CD4-positive, alpha-beta T cell treated with Interleukin-4 for 1 hour (primary cell): ENCODE data around the gene PDE6A.

ENCODE experiments used
- DNase-seq, 2 donors: peaks; one replicate each; pipeline ENCODE4 v3.0.0-alpha.2; 2020 to 2022

Gene PDE6A

DNA sequence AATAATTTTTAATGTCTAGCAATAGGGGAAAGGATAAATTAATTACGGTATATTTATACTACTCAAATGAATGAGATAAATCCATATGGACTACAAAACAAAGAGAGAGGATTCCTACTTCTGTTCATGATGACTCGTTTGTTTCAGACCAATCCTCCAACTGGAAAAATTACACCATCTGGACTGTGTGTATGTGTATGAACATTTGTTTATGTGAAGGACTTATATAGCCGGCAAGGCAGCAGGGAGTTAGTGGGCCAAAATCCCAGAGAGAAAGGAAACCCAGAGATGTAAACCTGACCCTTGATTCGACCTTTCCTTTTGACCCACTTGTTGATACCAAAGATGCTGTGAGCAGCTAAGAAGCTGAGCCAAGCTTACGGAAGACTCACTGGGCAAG lies 20.1 kb downstream of the PDE6A start:
- no peak for DNase-seq

DNA sequence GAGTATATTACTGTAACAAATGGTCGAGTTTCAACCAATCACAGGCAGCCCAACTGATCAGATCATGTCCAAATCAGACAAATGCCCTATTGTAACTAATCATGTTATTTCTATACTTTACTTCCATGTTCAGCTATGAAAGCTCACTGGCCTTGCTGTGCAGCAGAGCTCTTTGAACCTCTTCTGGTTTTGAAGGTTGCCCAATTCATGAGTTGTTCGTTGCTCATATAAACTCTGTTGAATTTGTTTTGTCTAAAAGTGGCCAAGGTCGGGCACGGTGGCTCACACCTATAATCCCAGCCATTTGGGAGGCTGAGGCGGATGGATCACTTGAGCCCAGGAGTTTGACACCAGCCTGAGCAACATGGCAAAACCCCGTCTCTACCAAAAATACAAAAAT lies 21.6 kb downstream of the PDE6A start:
- DNase-seq: no peak

DNA sequence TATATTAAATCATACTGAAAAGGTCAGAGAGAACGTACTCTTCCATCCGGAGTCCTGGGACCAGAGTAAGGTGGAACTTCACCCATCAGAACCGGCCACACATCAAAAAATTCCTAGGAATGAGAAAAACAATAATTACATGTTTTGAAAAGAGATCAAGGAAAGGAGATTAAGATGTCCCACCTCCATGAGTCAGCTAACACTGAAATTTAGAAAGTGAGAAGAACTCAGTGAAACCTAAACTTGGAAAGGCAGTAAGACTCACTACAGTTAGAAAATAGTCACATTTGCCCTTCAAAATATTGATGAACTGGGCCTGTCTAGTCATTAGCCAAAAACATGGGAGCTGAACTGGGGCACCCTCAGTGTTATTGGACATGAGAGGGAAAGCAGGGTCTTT lies 23.0 kb downstream of the PDE6A start:
- no peak for DNase-seq

DNA sequence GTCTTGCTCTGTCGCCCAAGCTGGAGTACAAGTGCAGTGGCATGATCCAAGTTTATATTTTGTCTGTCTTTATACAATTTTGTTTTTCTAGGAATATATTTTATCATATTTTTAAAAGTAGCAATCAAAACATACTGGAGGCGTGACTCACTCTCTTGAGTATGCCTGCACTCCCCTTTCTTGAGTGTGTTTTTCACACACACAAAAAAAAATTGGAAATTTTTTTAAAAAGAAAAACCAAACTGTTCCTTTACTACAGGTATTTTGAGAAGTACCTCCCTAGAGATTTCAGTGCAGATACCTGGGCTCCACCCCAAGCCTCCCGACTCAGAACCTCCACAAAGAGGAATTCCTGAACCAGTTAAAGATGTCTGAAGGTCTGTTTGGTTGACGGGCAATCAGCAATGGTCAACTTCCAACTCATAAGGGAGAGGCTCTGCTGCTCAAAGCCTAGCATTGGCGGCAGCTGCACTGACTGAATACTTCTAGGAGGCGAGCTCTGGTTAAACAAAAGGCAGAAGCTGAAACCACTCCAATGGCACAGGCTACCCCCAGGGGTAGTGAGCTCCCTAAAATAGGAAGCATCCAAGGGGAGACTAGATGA lies 27.4 kb downstream of the PDE6A start:
- no peak for DNase-seq

DNA sequence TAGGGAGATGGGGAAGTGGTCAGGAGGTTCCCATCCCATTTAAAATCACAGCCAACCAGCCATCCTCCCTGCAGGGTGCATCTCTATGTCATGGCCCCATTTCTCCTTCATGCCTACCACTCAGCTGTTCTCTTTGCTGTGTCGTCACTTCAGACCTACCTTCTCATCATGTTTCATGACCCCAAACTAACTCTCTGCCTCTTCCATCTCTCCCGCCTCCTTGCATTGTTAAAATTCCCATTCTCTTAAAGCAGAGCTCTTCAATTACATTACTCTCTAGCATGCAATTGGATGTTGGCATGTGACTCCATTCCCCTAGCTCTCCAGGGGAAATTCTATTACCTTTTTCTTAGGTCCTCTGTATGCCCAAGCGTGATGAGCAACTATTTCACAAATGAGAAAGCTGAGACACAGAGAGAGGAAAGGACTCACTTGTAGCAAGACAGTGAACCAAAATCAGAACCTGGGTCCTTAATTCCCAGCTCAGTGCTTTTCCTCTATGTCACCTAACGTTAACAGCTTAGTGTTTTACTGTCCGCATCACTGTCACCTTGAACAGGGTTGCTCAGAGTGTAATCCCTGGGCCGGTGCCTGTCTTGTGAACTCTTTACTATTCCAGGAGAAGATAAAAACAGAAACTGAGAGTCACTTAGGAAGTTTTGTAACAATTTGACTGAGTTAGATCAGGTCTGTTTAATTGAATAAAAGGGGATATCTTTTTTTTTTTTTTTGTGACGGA lies 28.1 kb downstream of the PDE6A start:
- DNase-seq: no peak

DNA sequence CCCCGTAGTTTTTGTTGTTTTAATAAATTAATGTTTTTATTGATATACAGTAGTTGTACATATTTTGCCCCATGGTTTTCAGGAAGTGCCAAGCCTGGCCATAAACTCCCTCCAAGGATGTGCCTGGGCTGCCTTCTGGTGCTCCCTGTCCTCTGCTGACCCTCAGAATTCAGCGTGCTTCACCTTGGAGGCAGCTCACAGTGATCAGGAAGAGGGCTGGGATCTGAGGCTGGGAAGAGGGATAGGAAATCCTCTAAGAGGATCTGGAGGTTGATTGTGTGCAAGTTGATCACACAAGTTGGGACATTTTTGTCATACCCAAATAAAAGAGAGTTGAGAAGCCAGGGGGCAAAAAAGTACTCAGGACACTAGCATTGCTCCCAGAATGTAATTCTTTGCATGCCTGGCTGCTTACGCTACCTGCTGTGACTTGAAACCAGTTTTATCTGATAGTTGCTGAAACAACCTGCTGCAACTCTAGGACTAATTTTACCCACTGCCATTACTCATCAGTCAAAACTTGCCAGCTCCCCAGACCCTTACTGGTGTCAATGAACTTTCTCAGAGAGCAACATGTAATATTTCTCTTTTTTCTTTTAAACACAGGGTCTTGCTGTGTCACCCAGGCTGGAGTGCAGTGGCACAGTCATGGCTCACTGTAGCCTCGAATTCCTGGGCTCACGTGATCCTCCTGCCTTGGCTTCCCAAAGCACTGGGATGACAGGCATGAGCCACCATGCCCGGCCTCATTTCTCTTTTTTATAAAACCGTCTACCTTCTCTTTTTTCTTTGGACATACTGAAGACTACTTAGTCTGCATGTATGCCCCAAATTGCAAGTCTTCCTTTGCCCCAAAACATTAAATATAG lies 29.0 kb downstream of the PDE6A start:
- no peak for DNase-seq

DNA sequence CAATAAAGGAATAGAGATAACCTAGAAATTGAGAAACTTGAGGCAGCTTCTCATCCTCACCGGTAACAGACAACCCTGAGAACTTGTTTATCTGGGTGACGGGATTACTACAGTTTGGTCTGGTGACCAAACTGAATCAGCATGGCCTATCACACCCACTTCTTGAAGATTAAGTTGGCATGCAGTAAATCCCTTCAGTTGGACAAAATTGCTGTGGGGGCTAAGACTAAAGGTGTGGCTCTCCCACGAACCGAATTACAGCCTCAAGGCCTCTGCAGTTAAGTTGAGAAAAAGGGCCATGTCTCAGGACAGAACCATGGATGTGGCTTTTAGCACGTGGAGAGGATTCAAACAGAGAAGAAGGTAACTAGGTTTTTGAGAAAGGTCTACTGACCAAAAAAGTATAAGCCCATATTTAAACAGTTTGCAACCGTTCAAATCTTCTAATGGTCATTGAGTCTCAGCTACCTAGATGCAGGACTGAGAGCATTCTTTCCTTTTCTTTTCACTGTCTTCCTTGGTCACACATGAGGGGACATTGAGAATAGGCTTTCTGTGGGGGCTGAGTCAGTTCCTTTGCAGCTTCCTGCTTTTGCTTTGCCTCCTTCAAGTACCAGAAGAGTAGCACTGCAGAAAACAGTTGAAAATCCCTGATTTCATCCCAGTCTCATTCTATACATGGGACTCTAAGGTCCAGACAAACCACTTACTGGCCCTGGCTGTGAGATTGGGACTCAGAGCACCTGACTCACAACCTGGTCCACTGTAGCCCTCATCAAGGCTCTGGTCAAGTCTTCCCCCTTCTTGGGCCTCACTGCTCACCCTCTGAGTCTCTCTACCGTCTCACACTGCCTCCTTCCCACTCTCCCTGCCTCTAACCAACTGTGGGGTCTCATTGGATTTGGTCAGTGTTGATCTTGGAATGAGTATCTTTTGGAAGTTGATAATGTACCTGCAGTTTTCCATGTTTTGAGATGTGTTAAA lies 30.9 kb downstream of the PDE6A start:
- no peak for DNase-seq

DNA sequence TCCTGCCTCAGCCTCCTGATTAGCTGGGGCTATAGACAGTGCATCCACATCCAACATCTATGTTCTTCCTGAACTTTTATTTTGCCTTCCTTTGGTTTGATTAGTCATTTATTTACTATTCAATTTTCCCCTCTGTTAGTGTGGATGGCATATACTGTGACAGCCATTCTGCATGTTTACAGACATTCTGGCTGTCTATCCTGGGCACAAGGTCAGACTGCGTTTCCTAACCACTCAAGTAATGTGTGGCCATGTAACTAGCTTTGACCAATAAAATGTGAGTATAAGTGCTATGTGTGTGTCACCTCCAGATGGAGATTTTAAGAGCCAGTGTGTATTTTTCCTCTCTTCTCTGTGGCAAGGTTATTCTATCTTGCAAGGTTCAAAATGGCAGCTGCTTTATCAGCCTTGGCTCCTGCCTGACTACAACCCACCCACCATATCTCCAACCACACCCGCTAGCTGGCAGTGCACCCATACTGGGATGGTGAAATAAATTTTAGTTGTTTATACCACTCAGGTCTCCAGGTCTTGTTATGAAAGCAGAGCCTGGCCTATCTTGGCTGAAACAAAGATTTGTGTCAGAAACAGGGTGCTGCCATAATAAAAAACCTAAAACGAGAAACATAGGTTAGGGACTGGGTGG lies 32.2 kb downstream of the PDE6A start:
- DNase-seq: no peak

DNA sequence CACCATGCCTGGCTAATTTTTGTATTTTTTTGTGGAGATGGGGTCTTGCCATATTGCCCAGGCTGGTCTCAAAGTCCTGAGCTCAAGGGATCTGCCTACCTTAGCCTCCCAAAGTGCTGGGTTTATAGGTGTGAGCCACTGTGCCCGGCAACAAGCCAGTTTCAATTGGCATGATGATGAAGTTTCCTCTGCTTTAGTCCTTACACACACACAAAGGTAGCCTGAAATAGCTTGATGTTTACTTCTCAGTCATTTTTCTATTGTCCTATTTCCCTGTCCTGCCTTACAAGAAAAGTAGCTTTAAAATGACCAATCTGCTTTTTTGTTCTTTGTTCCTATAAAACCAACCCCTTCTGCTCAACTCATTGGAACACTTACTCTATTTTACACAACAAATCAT lies 33.6 kb downstream of the PDE6A start:
- DNase-seq: no peak

DNA sequence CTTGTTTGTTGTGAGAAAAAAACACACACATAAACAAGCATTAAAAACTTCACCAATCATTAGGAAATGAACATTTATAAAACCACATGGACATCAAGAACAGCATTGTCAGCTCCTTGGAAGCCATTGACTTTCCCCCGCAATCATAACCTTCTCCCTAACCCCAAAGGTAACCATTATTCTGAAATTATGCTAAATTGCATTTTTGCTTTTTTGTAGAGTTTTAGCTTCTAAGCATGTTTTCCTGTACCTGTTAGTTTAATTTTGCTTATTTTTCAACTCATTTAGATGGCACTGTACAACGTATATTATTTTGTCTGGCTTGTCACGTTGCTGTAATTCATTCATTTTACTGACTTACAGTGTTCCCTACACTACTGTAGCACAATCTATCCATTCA lies 36.8 kb downstream of the PDE6A start:
- DNase-seq: no peak

DNA sequence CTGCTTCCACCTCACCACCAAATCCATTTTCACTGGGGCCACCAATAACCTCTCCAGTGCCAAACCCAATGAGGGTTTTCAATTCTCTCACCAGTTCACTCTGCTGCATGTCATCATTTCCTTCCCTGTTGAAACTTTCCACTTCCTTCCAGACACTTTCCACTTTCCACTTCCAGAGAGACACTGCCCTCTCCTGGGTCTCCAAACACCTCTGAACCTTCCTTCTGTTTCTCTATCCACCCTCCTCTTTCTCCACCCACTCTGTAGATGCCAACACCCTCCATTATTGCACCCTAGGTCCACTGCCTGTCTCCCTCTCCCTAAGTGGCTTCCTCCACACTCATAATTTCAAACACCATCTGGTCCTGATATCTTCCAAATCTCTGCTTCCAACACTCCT lies 39.6 kb downstream of the PDE6A start:
- no peak for DNase-seq

DNA sequence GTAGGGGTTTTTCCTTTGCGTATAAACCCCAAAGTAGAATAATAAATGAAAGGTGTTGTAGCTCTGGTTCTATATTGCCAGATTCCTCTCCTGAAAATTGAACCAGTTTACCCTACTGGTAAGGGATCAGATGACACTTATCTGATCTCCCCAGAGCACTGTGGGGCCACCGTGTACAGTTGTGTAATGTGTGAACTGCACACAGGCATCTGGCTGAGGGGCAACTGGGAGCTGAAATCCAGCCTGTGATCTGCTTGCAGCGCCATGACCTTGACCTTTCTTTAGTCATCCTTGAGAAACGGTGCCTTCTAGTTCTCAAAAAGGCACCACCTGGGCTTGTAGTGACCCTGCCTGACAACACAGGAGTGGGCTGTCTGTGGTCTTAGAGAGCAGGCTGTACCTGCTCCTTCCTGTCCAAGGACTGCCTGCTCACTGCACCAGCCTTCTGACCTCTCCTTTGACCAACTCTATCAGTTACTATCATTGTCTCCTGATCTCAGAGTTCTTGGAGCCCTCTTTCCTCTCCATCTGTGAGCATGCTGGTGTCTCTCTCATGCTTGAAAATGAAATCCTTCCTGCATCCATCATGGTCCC lies 40.2 kb downstream of the PDE6A start:
- DNase-seq: no peak

DNA sequence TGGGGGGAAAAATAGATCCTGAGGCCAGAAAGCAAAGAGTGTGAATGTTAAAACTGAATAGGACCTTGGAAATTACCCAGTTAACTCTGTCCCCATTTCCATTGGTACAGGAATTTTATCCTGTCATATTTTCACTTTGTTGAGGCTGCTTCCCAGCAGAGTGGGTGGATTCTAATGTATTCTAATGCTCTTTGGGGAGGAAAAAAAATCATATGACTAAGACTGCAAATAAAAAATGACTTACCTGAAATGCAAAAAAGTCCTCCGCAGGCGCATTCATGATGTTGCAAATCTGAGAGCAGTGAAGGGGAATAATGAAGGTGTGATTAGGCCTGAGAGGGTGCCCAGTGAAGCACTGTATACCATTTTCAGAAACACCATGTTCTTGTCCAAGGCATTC lies 41.2 kb downstream of the PDE6A start:
- no peak for DNase-seq

DNA sequence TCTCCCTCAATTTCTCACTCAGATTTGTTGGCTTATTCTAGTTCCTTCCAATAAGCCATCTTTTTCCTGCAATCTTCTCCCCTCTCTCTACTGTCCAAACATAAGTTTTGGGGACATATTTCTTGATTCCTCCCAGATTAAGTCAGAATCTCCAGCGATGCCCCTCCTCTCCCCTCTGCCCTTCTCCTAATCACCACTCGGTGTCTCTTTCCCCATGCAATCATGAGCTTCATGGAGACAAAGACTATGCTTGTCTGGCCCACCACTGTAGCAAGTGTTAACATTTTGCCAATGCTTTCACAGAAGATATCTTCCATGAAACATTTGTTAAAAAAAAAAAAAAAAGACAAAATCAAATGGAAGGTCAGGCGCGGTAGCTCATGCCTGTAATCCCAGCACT lies 42.4 kb downstream of the PDE6A start:
- DNase-seq: no peak

DNA sequence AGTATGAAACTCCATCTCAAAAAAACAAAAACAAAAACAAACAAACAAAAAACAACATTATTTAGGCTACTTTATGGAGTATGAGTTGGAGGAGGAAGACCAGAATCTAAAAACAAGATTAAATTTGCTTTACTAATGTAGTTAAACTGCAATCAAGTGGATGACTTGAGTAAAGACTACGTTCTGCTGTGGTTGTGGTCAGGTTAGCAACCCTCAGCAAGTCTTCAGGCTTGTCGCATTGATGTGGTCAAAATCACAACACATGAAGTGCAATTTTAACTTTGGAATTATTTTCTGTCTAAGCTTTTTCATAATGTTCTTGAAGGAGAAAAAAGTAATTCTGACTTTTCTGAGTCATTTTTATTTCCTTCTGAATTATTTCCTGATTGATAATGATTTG lies 43.1 kb downstream of the PDE6A start:
- DNase-seq: no peak

DNA sequence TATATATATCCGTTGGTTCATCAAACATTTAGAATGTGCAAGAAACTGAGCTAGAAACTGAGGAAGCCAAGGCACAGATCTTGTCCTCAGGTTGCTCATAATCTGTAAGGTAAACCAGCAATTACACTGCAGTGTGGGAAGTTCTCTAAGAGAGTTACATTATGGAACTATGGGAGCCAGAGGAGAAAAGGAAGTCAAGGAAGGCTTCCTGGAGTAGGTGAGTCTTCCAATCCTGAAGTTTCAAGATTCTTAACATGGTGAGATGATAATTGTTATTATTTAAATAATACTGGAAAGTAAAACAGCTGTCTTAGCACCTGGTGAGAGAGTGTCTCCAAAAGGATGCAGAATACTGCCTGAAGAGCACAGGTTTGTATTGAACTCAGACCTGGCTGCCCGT lies 44.2 kb downstream of the PDE6A start:
- DNase-seq: no peak

DNA sequence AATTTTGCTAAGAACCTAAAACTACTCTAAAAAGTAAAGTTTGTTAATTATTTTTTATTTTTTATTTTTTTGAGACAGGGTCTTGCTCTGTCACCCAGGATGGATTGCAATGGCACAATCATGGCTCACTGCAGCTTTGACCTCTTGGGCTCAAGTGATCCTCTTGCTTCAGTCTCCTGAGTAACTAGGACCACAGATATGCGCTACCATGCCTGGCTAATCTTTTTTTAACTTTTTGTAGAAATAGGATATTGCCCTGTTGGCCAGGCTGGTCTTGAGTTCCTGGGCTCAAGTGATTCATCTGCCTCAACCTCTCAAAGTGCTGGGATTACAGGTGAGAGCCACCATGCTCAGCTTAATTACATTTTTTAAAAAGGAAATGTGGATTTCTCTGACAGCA lies 45.8 kb downstream of the PDE6A start:
- DNase-seq: no peak

DNA sequence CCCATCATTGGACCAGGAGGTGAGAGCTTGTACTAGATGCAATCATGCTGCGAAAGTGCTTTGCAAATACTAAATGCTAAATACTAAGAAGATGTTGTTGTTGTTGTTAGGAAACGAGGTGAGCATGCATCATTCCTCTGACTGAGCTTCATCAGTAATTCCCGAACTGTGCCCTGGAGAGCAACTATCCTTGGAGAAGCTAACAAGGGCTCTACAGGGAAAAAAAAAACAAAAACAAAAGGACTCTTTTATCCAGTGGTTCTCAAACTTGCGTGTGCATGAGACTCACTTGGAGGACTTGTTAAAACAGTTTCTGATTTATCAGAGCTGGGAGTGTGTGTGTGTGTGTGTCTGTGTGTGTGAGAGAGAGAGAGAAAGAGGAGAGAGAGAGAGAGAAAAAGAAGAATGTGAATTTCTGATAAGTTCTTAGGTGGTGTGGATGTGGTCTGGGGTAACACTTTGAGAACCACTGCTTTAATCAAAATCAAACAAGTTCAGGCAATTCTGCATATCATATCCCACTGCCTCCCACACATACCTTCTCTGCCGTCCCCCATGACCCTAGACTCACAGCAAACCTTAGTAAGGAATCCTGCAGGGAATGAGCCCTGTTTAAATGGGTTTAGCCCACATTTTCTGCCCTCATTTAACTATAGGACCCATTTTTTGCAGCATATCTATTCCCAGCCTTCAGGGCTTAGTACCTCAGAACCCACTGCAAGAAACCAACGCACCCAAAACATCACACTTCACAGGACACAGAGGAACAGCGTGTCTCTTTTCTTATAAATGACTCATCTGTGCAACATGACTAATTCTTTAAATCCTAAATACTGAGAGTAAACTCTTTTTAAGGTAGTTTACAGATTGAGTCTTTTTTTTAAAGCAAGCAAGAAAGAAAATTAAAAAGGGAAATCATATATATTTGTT lies 48.9 kb downstream of the PDE6A start:
- DNase-seq: no peak

DNA sequence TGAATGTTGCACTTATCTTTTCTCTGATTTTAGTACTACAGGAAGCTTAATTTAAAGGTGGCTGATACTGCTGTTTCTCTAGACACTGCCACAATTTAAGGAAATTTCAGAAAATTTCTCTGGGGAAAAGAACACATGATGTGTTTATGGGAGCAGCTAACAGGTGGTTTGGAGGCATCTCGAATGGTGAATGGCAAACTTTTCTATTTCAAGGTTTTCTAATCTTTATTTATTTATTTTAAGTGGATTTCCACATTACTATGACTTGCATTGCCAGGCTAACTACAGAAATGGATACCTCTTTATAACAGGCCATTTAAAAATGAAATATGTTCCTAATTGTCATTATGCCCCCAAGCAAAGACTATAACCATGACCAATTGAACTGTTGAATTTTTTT lies 50.4 kb downstream of the PDE6A start:
- no peak for DNase-seq

DNA sequence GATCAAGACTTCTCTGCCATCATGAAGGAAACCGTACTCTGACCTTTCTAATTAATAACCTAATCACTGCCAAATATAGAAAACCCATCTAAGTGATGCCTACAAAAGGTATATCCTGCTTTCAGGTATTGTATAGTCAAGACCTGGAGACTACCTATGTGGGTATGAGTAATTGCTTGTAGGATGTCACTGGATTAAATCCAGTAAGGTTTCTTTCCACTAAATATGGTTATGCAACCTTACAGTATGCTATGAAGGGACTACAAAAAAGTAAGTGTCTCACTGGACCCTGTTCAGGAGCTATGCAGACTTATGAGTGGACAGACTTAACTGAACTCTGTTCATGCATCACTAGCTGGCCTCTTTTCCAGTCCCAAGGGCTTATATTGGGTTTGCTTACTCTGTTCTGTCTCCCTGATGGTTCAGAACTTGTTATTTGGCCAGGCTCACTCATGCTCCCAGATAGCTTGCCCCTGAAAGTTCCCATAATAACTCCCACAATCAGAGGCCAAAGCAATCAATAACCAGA lies 51.1 kb downstream of the PDE6A start:
- no peak for DNase-seq
